IPS-18c (cell line): ENCODE measurements around the gene PICALM.
"Not testable (repeated sequence)": the region's sequence is repeated elsewhere in the genome, so short reads cannot be mapped to it uniquely, and the experiment has no call there.

ENCODE experiments used
- H3K4me3 ChIP-seq: 2 replicates; pipeline ENCODE4 v1.7.0; 2013; ENCODE audit warnings: low read depth, mild to moderate bottlenecking, low read length, moderate library complexity; ENCODE audit not compliant: insufficient read depth
- H3K9me3 ChIP-seq: one replicate; pipeline ENCODE4 v1.6.1; 2013; ENCODE audit warnings: mild to moderate bottlenecking, low read length, moderate library complexity; ENCODE audit not compliant: control insufficient read depth, insufficient read depth

PICALM gene

GRCh38 chr11:85935751-85936150, 133.1 kb downstream of the PICALM start:
- Histone ChIP-seq H3K4me3 (no peak overlapping the region), H3K9me3 (no peaks in the 10 kb centered on the region)

GRCh38 chr11:85934596-85935169, 134.2 kb downstream of the PICALM start:
- Histone ChIP-seq H3K4me3 (no peak overlapping the region), H3K9me3 (no peaks in the 10 kb centered on the region)

GRCh38 chr11:85930879-85931366, 138.0 kb downstream of the PICALM start:
- Histone ChIP-seq H3K9me3 (no peaks in the 10 kb centered on the region), H3K4me3 (no peak overlapping the region)

- not testable (repeated sequence) for H3K9me3 ChIP-seq, H3K4me3 ChIP-seq
These were observed 142.2 kb downstream of the PICALM start for GRCh38 chr11:85926653-85927214.

DNA sequence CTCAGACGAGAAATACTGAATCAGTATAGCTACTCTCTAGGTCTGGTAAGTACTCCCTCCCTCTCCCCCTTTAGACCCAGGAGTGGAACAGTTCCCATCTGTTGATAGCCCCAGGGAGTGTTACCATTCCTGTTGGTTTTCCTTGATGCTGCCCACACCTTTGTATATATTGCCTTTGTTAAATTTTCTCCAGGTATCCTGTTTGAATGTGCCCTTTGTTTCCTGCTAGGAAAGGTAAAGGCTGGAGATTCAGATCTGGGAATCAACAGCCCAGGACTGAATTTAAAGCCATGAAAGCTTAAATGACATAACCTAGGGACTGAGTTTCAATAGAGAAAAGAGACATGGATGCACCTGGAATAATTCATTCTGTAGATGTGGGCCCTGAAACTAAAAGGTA, 145.4 kb downstream of the PICALM start:
- Histone ChIP-seq H3K9me3 (no peaks in the 10 kb centered on the region), H3K4me3 (no peak overlapping the region)

- Histone ChIP-seq H3K4me3 (no peak overlapping the region), H3K9me3 (no peaks in the 10 kb centered on the region)
These were observed 146.5 kb downstream of the PICALM start for GRCh38 chr11:85922367-85922766.

DNA sequence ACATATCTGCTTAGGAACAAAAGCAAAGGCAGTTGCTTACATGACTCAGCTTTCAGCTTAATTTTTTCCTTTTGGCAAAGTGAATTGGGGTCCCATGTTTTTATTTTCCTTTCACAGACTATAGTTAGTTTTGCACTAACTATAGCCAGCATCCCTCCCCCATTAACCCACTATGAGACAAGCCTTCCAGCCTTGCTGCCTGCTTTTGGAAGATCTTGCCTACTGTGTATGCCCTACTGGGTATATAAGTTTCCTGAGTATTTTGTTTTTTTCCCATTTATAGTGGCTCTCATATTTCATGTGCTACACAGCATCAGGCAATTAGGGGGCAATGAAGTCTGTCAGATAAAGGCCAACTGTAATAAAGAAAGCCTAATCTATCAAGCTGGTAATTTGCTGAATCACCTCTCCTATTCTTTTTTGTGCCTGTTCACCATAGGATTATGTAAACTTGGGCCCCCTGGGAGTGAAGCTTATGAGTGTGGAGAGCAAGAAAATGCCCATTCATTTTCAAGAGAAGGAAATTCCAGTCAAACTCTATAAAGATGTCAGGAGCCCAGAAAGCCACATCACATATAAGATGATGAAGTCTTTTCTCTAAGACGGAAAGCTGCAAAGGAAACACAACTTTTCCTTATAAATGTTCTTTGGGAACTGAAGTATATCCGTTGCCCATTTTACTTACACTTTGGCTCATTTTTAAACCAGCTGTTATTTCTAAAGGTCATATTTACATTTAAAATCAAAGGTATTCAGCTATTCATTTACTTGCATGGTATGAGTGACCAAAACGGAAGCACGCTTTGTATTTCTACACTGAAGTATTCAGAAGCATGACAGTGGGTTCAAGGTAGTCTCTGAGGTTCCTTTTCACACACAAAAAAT, 149.7 kb downstream of the PICALM start:
- Histone ChIP-seq H3K4me3 (no peak overlapping the region), H3K9me3 (no peaks in the 10 kb centered on the region)

DNA sequence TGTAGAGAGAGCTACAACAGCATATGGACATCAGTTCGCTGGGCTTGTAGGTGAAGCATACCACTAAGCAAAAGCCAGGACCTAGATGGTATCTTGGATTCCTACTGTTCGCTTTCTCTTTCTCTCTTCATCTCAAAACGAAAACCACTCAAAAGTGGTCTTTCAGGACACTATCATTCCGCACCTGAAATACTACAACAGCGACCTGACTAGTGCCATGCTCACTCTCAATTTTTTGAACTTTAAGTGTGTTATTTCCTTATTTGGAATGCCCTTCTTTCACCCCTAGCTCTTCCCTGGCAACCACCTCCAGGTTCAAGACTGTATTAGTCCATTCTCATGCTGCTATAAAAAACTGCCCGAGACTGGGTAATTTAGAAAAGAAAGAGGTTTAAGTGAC, 154.5 kb downstream of the PICALM start:
- no peaks in the 10 kb centered on the region for H3K9me3 ChIP-seq
- H3K4me3 ChIP-seq, result no peak overlapping the region

DNA sequence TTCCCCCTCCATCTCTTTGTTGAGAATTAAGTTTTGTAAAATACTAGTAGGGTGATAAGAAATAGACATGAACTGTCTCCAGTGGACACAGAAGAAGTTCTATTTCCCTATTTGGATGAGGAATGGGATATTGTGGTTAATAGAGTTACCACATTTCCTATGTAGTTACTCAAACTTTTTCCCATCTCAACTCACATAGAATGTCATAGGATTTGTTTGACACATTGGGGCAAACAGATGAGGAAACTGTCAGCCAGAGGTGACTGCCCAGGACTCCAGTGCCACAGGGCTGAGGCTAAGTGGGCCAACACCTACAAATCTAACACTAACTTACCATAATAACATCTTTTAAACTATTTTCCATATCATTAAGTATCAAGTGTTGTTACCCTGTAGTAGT, 155.4 kb downstream of the PICALM start:
- Histone ChIP-seq H3K9me3 (no peaks in the 10 kb centered on the region), H3K4me3 (no peak overlapping the region)

DNA sequence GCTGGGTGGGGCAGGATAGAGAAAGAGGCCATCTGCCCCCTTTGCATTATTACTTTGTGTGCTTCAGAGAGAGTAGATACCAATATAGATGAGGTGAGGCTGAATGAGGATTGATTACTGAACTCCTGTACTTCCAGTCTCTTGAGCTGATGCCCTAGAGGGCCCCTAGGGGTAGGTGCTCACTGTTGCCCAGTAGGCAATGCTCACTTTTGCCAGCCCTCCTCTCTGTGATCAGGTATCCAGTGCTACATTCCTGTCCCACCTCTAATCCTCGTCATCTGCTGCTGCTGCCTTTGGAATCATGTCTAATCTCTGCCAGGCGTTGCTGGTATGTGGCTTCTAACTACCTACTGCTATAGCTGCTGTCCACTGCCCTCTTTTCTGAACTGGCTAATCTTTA, 156.5 kb downstream of the PICALM start:
- no peak overlapping the region for H3K4me3 ChIP-seq
- no peaks in the 10 kb centered on the region for H3K9me3 ChIP-seq
